NCI-H446 (cell line): ENCODE measurements around the gene TAF12.
A peak's percentile ranks its signal among the peaks of the same experiment; 100 is the strongest.
"Not testable (repeated sequence)": the region's sequence is repeated elsewhere in the genome, so short reads cannot be mapped to it uniquely, and the experiment has no call there.

ENCODE experiments used
- DNase-seq, 2 experiments: peaks; one replicate each; lab custom pipeline; 2025; lab: John Stamatoyannopoulos, UW

TAF12 gene

DNA sequence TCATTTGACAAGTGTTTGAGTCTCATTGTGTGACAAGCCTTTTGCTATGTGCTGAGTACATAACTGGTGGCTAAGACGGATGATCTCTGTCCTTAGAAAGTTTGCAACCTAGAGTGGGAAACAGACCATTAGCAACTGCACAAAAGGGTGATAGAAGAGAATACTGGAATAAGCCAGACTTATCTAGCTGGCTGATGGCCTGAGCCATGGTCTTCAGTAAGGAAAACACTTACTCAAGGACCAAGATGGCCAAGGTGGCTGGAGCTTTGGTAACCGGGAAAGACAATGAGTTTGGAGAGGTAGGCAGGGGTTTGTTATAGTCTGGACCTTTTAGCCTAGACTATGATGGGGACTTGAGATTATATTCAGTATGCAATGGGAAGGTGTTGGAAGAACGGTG is 1.6 kb upstream of the TAF12 start:
- no peak for DNase-seq

DNA sequence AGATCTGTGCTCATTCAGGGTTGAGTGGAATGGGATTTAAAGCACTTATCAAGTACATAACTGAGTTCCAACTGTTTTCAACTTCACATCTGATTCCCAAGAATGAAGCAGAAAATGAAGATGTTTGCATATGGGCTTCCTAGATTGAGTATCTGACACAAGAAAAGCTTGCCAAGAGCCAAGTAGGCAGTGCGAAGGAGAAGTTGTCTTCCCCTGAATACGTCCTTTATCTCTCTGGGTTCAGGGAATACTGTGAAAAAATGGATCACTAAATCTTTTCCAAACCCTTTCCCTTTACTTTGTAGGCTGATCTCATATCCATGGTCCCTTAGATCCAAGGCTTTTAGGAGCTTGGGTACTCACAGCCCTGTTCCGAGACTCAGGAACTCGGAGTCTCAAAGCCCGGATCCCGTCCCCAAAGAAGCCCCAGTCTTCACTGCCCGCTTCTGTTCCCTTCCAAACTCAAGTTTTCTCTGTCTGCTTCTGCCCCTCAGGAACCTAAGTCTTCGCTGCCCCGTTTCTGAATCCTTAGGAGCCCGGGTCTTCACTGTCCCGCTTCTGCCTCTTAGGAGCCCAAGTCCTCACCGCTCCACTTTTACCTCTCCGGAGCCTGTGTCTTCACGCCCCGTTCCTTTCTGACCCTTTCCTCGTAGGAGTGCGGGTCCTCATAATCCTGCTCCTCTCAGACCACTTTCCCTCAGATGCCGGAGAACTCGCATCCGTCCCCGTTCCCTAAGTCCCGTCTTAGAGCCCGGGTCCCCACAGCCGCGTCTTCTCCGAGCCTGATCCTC is 616 bp downstream of the TAF12 start:
- DNase-seq = no peak

DNA sequence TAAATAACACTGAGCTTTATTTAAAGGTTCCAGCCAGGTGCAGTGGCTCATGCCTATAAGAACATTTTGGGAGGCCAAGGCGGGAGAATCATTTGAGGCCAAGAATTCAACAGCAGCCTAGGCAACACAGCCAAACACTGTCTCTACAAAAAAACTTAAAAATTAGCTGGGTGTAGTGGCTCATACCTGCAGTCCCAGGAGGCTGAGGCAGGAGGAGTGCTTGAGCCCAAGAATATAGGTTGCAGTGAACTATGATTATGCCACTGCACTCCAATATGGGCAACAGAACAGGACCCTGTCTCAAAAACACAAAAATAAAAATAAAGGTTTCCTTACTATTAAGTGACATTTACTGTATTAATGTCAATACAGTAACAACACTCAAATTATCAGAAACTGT is 2.1 kb downstream of the TAF12 start:
- DNase-seq = no peak

DNA sequence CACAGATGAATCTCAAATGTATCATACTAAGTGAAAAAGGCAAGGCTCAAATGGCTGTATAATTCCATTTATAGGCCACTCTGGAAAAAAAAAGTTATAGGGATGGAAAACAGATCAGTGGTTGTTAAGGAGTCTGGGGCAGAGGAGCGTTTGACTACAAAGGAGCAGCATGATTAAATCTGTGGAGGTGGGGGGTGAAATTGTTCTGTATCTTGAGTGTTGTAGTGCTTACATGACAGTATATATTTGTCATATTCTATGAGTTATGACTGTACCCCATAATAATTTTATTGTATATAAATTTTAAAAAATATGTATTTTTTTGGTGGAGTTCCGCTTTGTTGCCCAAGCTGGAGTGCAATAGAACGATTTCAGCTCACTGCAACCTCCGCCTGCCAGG is 10.3 kb downstream of the TAF12 start:
- no peak for DNase-seq

DNA sequence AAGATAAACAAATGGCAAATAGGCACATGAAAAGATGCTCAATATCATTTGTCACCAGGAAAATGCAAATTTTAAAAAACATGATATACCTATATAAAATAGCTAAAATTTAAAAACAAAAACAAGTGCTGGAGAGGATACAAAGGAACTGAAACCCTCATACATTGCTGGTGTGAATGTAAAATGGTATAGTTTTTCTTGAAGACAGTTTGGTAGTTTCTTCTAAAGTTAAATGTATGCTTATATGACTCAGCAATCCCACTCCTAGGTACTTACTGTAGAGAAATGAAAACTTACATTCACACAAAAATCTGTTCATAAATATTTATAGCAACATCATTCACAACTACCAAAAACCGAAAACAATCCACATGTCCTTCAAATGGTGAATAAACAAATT is 11.2 kb downstream of the TAF12 start:
- DNase-seq = no peak

DNA sequence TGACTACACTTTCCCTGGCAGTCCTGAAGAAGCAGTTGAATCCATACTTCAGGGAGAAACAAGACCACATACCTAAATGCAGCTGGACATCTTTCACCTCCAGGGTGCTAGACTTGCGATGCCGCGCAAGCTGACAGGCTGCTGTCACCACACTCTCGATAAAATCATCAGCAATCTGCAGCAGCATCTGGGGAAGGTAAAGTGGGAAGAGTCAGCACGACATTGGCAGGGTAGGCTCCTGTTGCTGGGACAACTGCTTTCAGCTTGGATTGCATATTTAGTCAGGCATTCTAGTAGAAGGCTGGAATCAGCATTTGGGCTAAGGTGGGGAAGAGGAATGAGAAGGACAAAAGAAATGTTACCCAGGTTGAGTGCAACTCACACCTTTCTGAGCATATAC is 29.7 kb downstream of the TAF12 start:
- no peak for DNase-seq

DNA sequence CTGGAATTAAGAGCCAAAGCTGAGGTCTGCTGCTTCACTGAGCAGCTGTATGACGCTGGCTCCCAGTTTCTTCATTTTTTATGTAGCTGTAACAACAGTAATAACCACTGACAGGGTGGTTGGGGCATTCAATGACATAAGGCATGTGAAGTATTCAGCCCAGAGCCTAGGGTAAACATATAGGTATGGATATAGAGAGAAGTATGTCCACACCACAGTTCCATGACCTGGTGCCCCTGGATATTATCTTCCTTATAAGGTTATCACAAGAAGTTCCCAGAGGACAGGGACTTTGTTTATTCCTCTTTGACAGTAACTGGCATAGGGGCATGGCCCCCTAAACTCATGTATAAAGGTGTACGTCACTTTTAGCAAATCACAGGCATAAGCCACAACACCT is 36.1 kb downstream of the TAF12 start:
- DNase-seq = no peak

DNA sequence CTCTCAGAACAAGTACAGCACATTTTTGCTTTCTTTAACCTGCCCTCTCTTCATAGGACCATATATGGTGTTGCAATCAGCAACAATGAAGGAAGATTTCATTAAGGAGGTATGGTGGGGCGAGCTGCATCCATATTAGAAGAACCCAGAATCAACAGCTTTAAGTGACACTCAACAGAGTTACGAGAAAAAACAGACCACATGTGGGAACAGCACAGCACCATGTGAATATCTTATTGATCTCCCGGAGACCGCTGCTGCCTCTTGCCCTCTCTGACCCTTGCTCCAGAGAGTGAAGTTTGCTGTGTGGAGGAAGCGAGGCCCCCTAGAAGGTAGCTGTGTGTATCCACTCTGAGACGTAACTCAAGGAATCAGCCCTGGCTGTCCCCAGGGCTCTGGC is 37.9 kb downstream of the TAF12 start:
- no peak for DNase-seq

DNA sequence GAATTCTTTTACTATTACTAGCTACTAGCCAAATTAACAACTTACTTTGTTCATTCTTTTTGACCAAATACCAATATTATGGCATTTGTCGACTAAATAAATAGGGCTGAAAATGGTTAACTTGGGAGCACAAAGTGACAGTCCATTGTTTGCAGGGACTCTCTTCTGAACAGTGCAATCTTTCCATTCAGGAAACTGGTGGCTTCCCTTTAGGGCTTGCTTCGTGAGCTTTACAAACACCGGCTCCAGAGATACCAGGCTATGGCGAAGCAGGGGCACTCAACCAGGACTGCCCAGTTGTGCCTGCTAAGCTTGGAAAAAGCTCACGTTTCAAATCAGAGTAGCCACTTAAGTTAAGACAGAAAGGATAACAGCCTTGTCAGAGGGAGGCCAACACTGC is 38.5 kb downstream of the TAF12 start:
- no peak for DNase-seq

DNA sequence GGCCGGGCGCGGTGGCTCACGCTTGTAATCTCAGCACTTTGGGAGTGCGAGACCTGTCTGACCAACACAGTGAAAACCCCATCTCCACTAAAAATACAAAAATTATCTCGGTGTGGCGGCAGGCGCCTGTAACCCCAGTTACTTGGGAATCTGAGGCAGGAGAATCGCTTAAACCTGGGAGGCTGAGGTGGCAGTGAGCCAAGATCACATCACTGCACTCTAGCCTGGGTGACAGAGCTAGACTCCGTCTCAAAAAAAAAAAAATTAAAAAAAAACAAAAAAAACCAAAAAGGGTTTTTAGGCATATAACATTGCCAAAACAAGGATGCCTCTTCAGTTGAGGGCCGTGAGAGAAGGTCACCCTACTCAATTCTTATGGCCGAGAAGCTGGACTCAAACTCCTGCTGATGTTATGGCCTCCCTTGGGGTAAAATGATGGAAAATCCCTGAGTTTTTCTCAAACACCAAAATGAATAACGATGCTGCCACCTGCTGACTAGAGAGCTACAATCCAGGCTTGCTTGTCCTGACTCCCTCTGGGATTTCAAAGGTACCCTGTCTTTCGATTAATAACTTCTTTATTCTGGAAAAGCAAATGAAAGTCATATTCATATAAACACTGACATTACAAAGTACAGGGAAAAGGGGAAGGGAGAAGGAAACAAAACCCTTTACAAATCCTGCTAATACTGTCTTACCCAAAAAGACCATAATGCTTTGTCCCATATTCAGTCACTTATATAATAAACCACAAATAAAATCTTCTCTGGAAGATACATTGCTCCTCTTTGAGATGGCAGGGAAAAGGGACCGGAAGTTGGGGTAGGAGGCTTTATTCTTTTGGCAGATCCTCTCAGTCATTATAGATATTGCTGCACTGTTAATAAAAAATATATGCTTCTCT is 40.1 kb downstream of the TAF12 start:
- DNase-seq = peak; percentile 71 to 85

DNA sequence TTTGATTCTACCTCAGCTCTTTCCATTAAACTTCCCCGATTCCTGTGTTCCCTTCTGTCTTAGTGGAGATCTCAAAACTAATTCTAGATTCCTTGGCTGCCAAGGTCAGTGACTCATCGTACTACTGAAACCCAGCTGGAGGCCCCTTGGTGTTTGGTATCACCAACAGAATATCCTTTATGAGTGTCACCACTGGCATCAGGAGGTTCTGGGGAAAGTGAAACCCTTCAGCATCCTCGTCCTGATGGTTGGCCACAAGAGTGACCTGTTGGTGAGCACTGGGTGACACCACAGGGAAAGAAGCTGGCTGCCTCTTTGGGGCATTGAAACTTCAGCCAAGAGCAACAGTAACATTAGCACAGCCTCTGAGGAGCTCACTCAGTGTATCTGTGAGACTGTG is 41.2 kb downstream of the TAF12 start:
- peak; percentile 3 to 40 for DNase-seq

DNA sequence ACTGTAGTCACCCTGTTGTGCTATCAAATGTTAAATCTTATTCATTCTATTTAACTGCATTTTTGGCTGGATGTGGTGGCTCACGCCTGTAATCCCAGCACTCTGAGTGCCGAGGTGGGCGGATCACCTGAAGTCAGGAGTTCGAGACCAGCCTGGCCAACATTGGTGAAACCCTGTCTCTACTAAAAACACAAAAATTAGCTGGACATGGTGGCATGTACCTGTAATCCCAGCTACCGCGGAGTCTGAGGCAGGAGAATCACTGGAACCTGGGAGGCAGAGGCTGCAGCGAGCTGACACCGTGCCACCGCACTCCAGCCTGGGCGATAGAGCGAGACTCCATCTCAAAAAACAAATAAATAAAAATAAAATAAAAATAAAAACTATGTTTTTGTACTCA is 46.6 kb downstream of the TAF12 start:
- DNase-seq = not testable (repeated sequence)

DNA sequence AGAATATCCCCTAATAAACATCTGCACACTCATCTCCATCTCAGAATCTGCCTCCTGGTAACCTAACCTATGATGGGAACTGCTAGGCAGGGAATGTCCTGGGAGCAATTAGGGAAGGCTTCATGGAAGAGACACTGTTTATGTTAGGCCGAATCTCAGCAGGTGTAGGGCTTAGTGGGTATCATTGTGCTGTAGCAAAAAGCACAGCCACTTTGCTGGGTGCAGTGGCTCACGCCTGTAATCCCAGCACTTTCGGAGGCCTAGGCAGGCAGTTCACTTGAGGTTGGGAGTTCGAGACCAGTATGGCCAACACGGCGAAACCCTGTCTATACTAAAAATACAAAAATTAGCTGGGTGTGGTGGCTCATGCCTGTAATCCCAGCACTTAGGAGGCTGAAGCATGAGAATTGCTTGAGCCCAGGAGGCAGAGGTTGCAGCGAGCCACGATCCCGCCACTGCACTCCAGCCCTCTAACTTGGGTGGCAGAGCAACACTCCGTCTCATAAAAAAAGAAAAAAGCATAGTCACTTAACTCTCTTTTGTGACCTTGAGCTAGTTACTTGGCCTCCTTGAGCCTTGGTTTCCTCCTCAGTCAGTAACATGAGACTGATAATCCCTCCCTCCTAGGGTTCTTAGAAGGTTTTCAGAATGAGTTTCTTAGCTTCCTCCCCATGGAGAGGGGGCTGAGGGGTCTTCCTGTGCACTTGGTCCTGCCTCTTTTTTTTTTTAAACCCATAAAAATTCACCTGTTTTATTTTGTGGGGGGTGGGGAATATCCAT is 47.3 kb downstream of the TAF12 start:
- DNase-seq = no peak

DNA sequence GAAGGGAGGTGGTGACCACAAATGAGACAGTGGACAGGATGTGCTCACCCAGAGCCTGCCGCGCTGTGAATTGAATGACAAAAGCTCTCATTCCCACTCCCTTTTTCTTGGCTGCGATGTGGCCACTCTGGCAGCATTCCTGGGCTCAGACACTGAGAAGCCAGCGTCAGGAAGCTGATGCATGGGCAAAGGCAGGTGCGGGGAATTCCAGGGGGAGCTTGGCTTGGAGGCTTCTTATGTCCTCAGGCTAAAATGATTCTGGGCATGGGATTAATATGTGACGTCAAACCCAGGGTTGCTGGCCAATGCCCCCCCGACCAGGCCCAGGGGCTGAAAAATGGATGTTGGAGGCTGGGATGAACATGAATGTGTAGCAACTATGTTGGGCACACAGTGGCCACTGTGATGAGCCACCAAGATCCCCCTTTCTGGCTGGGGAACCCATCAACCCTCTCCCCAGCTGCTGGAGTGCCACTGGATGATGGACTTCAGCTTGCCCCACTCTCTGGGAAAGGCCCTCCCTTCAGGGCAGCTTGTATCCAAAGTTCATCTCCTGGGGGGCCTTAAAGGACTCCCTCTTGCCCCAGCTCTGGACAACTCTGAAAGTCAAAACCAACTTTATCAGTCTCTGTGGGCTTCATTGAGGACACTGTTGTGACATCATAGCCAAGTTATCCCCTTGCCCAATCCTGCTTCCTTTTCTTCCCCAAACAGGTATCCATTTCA is 48.0 kb downstream of the TAF12 start:
- peak; percentile 76 to 90 for DNase-seq

DNA sequence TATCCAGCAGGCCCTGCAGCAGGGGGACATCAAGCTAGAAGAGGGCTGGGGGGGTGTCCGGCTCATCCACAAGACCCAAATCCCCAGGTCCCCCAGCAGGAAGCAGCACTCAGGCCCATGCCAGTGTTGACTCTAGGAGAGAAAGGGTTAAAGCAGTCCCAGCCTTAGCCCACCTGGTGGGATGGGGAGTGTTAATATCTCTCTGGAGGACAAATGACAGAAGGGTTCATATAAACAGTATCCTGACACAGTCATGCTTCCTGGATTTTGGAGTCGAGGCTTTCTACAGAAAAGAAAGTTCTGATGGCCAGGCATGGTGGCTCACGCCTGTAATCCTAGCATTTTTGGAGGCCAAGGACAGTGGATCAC is 48.9 kb downstream of the TAF12 start:
- not testable (repeated sequence) for DNase-seq

DNA sequence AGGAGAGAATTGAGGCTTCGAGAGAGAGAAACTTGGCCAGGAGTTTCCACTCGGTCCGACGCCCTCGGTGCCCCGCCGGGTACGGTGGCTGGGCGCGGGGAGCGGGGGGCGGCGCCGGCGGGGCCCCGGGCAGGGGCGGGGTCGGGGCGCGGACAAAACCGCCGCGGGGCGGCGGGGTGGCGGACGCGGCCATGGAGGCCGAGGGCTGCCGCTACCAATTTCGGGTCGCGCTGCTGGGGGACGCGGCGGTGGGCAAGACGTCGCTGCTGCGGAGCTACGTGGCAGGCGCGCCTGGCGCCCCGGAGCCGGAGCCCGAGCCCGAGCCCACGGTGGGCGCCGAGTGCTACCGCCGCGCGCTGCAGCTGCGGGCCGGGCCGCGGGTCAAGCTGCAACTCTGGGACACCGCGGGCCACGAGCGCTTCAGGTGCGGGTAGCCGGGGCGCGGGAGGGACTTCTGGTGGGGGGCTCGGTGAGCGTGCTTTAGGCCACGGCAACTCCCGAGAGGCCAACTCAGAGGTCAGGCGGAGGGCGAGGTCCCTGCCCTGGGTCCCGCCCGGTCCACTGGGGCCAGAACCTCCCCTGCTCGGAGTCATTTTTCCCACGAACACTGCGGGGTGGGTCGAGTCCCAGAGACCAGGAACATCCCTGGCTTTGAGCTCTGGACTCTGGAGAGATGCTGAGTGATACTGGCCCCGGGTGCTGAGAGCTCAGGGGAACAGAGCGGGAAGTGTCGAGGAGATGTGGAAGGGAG is 50.4 kb downstream of the TAF12 start:
- no peak for DNase-seq

DNA sequence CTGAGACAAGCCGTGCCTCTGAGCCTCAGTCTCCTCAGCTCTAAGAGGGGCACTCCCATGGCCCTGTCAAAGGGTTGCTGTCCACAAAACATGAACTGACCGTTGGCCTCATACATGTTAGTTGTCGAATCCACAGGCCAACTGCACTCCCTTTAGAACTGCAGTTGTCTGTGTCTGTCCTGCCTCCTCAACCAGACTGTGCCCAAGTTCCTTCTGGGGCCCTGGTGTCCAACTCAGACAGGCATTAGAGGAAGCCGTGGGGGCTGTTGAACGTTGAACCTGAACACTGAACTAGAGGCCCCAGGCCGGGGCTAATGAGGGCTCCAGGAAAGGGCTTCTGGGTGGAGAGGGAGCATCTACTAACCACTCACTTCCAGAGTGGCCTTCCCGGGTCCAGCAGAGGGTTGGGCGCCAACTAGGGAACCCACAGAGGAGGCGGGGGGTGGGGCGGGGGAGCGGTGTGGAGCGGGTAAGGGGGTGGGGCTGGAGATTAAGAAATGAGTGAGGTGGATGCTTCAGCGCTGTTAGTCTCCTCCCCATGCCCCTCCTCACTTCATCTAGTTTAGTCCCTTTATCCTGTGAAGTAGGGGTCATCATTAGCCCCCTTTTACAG is 51.1 kb downstream of the TAF12 start, which contains the start of gene RAB42:
Gene RAB42 (plus strand): TSS at position 558 of the 613 bp plus-strand sequence. CDS start 247 bp downstream, outside the sequence.
- no peak for DNase-seq

DNA sequence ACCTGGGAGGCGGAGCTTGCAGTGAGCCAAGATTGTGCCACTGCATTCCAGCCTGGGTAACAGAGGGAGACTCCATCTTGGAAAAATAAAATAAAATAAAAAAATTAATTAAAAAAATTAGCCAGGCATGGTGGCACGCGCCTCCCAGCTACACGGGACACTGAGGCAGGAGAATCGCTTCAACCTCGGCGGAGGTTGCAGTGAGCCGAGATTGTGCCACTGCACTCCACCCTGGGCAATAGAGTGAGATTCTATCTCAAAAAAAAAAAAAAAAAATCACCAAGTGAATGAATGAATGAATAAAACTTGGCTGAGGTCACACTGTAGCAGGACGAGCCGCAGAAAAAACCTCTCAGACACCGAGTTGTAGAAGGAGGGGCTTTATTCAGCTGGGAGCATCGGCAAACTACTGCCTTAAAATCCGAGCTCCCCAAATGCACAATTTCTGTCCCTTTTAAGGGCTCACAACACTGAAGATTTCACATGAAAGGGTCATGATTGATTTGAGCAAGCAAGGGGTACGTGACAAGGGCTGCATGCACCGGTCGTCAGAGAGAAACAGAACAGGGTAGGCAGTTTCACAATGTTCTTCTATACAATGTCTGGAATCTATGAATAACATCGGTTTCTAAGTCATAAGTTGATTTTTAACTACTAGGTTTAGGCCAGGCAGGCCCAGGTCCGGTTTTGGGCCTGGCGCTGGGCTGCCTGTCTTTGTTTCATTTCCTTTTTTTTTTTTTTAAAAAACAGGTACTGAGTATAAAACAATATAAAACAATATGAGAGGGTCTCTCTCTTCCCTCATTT is 56.1 kb downstream of the TAF12 start:
- not testable (repeated sequence) for DNase-seq

DNA sequence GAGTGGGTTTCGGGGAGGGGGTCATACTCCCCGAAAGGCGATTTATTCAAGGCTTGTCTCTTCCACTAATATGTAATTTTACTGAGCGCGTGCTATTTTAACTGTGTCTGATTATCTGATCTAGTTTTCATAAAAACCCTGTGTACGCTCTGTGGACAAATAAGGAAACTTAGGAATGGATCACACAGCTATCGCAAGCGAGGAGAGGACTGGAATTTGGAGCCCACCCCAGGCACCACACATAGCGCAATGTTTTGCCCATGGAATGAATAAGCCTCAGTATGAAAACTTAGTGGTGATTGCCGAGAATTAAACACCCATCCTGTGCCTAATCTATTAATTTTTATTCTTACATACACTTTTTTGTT is 60.6 kb downstream of the TAF12 start:
- DNase-seq = peak in 1 of 2 experiments; percentile 33
